GM23338 (cell line): Measurements from ENCODE around the gene ARL15.
"Not testable (repeated sequence)": the region's sequence is repeated elsewhere in the genome, so short reads cannot be mapped to it uniquely, and the experiment has no call there.

Experiments used
- CREB1 ChIP-seq: fragments of 250-450 bp; sonication (Bioruptor Pico); IDR thresholded peaks from 2 replicates; pipeline ENCODE4 v1.5.0; 2020; ENCODE audit warnings: low read depth, mild to moderate bottlenecking, moderate library complexity
- CTCF ChIP-seq, 2 experiments: fragments of 200-600 bp in 1 of 2; sonication (generic) in 1 of 2; conservative IDR thresholded peaks; 2 replicates each; pipeline versions ENCODE4 v1.5.1 to v1.6.1; 2016 to 2017; ENCODE audit warnings: antibody characterized with exemption in 2 of 2, low read depth in 2 of 2, mild to moderate bottlenecking in 2 of 2, moderate library complexity in 1 of 2
- EZH2 ChIP-seq: fragments of 200-600 bp; sonication (generic); IDR thresholded peaks from one replicate; pipeline ENCODE4 v1.8.0; 2017; ENCODE audit warnings: antibody characterized with exemption, mild to moderate bottlenecking, low read depth; ENCODE audit not compliant: unreplicated experiment
- EZH2phosphoT487 ChIP-seq: fragments of 200-600 bp; sonication (generic); IDR thresholded peaks from one replicate; pipeline ENCODE4 v1.8.1; 2018; ENCODE audit warnings: antibody characterized with exemption; ENCODE audit not compliant: unreplicated experiment
- JUNB ChIP-seq: IDR thresholded peaks from one replicate; pipeline ENCODE4 v1.6.1; 2016; ENCODE audit warnings: antibody characterized with exemption; ENCODE audit not compliant: unreplicated experiment
- NANOG ChIP-seq: IDR thresholded peaks from 2 replicates; pipeline ENCODE4 v1.6.1; 2016; ENCODE audit warnings: antibody characterized with exemption, borderline replicate concordance
- POLR2AphosphoS5 ChIP-seq: IDR thresholded peaks from 2 replicates; pipeline ENCODE4 v1.6.1; 2016; ENCODE audit warnings: antibody characterized with exemption, low read depth
- REST ChIP-seq: IDR thresholded peaks from one replicate; pipeline ENCODE4 v1.6.1; 2018; ENCODE audit warnings: antibody characterized with exemption; ENCODE audit not compliant: unreplicated experiment
- STAT1 ChIP-seq: IDR thresholded peaks from one replicate; pipeline ENCODE4 v1.6.1; 2016; ENCODE audit warnings: antibody characterized with exemption; ENCODE audit not compliant: unreplicated experiment
- ZNF114 ChIP-seq: fragments of 250-450 bp; sonication (Bioruptor Pico); IDR thresholded peaks from 2 replicates; pipeline ENCODE4 v1.5.0; 2020; ENCODE audit warnings: mild to moderate bottlenecking, moderate library complexity
- ZNF331 ChIP-seq: fragments of 250-450 bp; sonication (Bioruptor Pico); IDR thresholded peaks from 2 replicates; pipeline ENCODE4 v1.5.0; 2020; ENCODE audit warnings: low read depth, mild to moderate bottlenecking, moderate library complexity

DNA sequence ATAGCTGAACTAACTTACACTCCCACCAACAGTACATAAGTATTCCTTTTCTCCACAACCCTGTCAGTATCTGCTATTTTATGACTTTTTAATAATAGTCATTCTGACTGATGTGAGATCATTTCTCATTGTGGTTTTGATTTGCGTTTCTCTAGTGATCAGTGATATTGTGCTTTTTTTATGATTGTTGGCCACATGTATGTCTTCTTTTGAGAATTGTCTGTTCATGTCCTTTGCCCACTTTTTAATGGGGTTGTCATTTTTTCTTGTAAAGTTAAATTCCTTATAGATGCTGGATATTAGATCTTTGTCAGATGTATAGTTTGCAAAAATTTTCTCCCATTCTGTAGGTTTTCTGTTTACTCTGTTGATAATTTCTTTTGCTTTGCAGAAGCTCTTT lies 42.2 kb upstream of the ARL15 start:
- TF ChIP-seq JUNB; CTCF (conservative IDR thresholded peaks at IDR 0.05; ENCODE audit: low read depth in 2 of 2); CREB1; POLR2AphosphoS5; EZH2; NANOG; EZH2phosphoT487; STAT1; ZNF114 (CRISPR knock-in tag); REST; ZNF331 (CRISPR knock-in tag): not testable (repeated sequence)
